K562 (cell line): ENCODE measurements around the gene RAPGEF5. TPM values are rescaled to one million over a fixed set of nuclear protein-coding genes. Genes with fewer than 3 reads are reported as not detected.

Source experiments
- ATAC-seq: fragments of 200-7000 bp; cut with Tn5 transposase; 3 replicates; pipeline ENCODE4 v1.9.1; 2020; ENCODE audit warnings: moderate library complexity
- BruUV-seq: library from RNA; stranded (reverse); fragments of 400-500 nt; replicated peaks from 2 replicates; lab custom pipeline; 2021; lab: Mats Ljungman, UMichigan
- CTCF ChIA-PET: fragments of 300-600 bp; formaldehyde crosslinking; extraction: SDS; loops from one replicate; lab custom pipeline; 2021; ENCODE audit warnings: low intra/inter-chr PET ratio; lab: Yijun Ruan, JAX
- POLR2A ChIA-PET: fragments of 300-600, 350-650 bp; sonication (Branson Sonifier 250); formaldehyde crosslinking; extraction: SDS; loops from one replicate; lab custom pipeline; 2021; ENCODE audit warnings: antibody characterized with exemption, inconsistent platforms; lab: Yijun Ruan, JAX
- DNase-seq, 4 experiments: peaks; one replicate each; pipeline versions ENCODE4 v3.0.0 to v3.0.0-alpha.2; 2011 to 2018; ENCODE audit warnings: low spot score in 3 of 4, mixed read lengths in 3 of 4; ENCODE audit errors: extremely low read depth in 1 of 4
- FAIRE-seq: peaks from 2 replicates; lab custom pipeline; 2011; peaks lifted over from hg19 to GRCh38; lab: Jason Lieb, UNC
- H2AFZ ChIP-seq: 2 replicates; pipeline ENCODE4 v1.6.0; 2011; ENCODE audit warnings: low read depth, low read length, control low read depth, inconsistent platforms
- H3K27ac ChIP-seq: fragments of 200-600 bp; 3 replicates; pipeline ENCODE4 v1.8.0; 2011; ENCODE audit warnings: low read depth, mild to moderate bottlenecking, control low read depth, inconsistent platforms, low read length, moderate library complexity, mixed read lengths; ENCODE audit errors: extremely low read depth
- H3K27me3 ChIP-seq, 2 experiments: fragments of 300-600 bp in 1 of 2; 2 replicates in 1 of 2; 3 replicates in 1 of 2; pipeline versions ENCODE4 v1.6.0 to v1.8.0; 2011; ENCODE audit warnings: inconsistent platforms in 2 of 2, low read length in 2 of 2, mild to moderate bottlenecking in 1 of 2, mixed read lengths in 1 of 2, moderate library complexity in 1 of 2; ENCODE audit not compliant: control insufficient read depth in 2 of 2, insufficient read depth in 2 of 2
- H3K36me3 ChIP-seq: fragments of 300-600 bp; 3 replicates; pipeline ENCODE4 v1.8.0; 2011; ENCODE audit warnings: mild to moderate bottlenecking, low read length, inconsistent platforms; ENCODE audit not compliant: control insufficient read depth, insufficient read depth
- H3K4me1 ChIP-seq, 2 experiments: fragments of 200-600 bp in 1 of 2; replicated peaks in 1 of 2; 2 replicates in 1 of 2; 3 replicates in 1 of 2; pipeline versions ENCODE4 v1.5.1 to v1.8.0; 2011; ENCODE audit warnings: inconsistent platforms in 2 of 2, low read length in 2 of 2, mild to moderate bottlenecking in 1 of 2, mixed read lengths in 1 of 2, moderate library complexity in 1 of 2; ENCODE audit not compliant: control insufficient read depth in 2 of 2, insufficient read depth in 2 of 2
- H3K4me2 ChIP-seq: 2 replicates; pipeline ENCODE4 v1.6.1; 2011; ENCODE audit warnings: low read length, control low read depth, inconsistent platforms, mixed read lengths; ENCODE audit not compliant: insufficient read depth
- H3K4me3 ChIP-seq: fragments of 200-600 bp; sonication (generic), shearing (Covaris generic); 2 replicates; pipeline ENCODE4 v1.5.1; 2016; ENCODE audit warnings: control low read depth, inconsistent platforms
- H3K79me2 ChIP-seq: fragments of 200-600 bp; 3 replicates; pipeline ENCODE4 v1.8.0; 2011; ENCODE audit warnings: low read length, inconsistent platforms; ENCODE audit not compliant: control insufficient read depth, insufficient read depth
- H3K9ac ChIP-seq, 2 experiments: 2 replicates each; pipeline versions ENCODE4 v1.6.0 to v1.6.1; 2011; ENCODE audit warnings: low read depth in 2 of 2, low read length in 2 of 2, control low read depth in 1 of 2, inconsistent platforms in 1 of 2, mild to moderate bottlenecking in 1 of 2, mixed read lengths in 1 of 2; ENCODE audit not compliant: insufficient read depth in 1 of 2
- H3K9me1 ChIP-seq: one replicate; pipeline ENCODE4 v1.6.0; 2011; ENCODE audit warnings: inconsistent platforms, mild to moderate bottlenecking, low read length, moderate library complexity; ENCODE audit not compliant: control insufficient read depth, insufficient read depth
- H3K9me3 ChIP-seq: replicated peaks from 2 replicates; pipeline ENCODE4 v1.5.1; 2011; ENCODE audit warnings: low read depth, low read length, inconsistent platforms; ENCODE audit not compliant: control insufficient read depth, insufficient read depth
- H4K20me1 ChIP-seq: replicated peaks from 2 replicates; pipeline ENCODE4 v1.6.1; 2011; ENCODE audit warnings: low read length, inconsistent platforms, mixed read lengths; ENCODE audit not compliant: control insufficient read depth, insufficient read depth
- CBFB ChIP-seq: sonication (generic); formaldehyde crosslinking; IDR thresholded peaks from 2 replicates; pipeline ENCODE4 v1.4.0; 2020; ENCODE audit warnings: mild to moderate bottlenecking, missing genetic modification reagents
- ETV1 ChIP-seq: fragments of 450-650 bp; conservative IDR thresholded peaks from 2 replicates; pipeline ENCODE4 v1.6.1; 2016; ENCODE audit warnings: missing genetic modification characterization, control low read depth, low read depth, missing compliant biosample characterization
- ETV5 ChIP-seq: sonication (generic); formaldehyde crosslinking; IDR thresholded peaks from 2 replicates; pipeline ENCODE4 v1.4.0; 2020; ENCODE audit warnings: low read depth, mild to moderate bottlenecking, missing genetic modification reagents
- KDM5B ChIP-seq: fragments of 200-600 bp; sonication (generic); IDR thresholded peaks from 2 replicates; pipeline ENCODE4 v1.6.1; 2012; ENCODE audit warnings: low read depth, mild to moderate bottlenecking, moderate library complexity, low read length, control low read depth, inconsistent platforms; ENCODE audit not compliant: insufficient replicate concordance
- MCM2 ChIP-seq: fragments of 450-650 bp; IDR thresholded peaks from 2 replicates; pipeline ENCODE4 v1.6.1; 2017; ENCODE audit warnings: low read depth, mild to moderate bottlenecking
- NFE2L1 ChIP-seq: fragments of 450-650 bp; IDR thresholded peaks from 2 replicates; pipeline ENCODE4 v1.6.1; 2016; ENCODE audit warnings: missing genetic modification characterization, low read depth, mild to moderate bottlenecking, missing compliant biosample characterization, moderate library complexity, borderline replicate concordance
- POLR2H ChIP-seq: IDR thresholded peaks from 2 replicates; pipeline ENCODE4 v1.6.1; 2016; ENCODE audit warnings: missing genetic modification characterization, low read depth, mild to moderate bottlenecking, control low read depth, missing compliant biosample characterization, moderate library complexity
- PTRF ChIP-seq: fragments of 450-650 bp; IDR thresholded peaks from 2 replicates; pipeline ENCODE4 v1.6.1; 2016; ENCODE audit warnings: mild to moderate bottlenecking, missing genetic modification characterization, missing compliant biosample characterization
- PYGO2 ChIP-seq: fragments of 450-650 bp; IDR thresholded peaks from 2 replicates; pipeline ENCODE4 v1.6.1; 2016; ENCODE audit warnings: mild to moderate bottlenecking, missing genetic modification characterization, moderate library complexity, missing compliant biosample characterization
- SNRNP70 ChIP-seq: fragments of 200-400 bp; formaldehyde crosslinking; optimal IDR thresholded peaks from 2 replicates; pipeline ENCODE3; 2017; ENCODE audit warnings: low read depth, low read length
- ZNF217 ChIP-seq: sonication (generic); formaldehyde crosslinking; IDR thresholded peaks from 2 replicates; pipeline ENCODE4 v1.8.0; 2022; ENCODE audit warnings: mild to moderate bottlenecking, missing genetic modification reagents
- ZNF507 ChIP-seq: conservative IDR thresholded peaks from 2 replicates; pipeline ENCODE4 v1.6.1; 2017; ENCODE audit warnings: missing genetic modification characterization, missing compliant biosample characterization
- WGBS: fragments of 100-300 bp; shearing (Covaris generic); methylation state at CpG from one replicate; pipeline ENCODE4 v1.1.6; 2016; ENCODE audit warnings: low coverage, mixed read lengths; ENCODE audit not compliant: insufficient coverage; ENCODE audit errors: missing lambda C conversion rate; 5-methylcytosine and 5-hydroxymethylcytosine counted together
- in situ Hi-C: fragments of 300-500 bp; cut with MboI; formaldehyde crosslinking; loops from 4 replicates; pipeline ENCODE4 v1.15.0; 2018; ENCODE audit warnings: inconsistent platforms, mixed read lengths
- intact Hi-C: fragments of 100-400 bp; cut with micrococcal nuclease; formaldehyde crosslinking; loops from 2 replicates; pipeline ENCODE4 v1.14.2; 2022
- polyA plus RNA-seq, 8 experiments: library from polyadenylated mRNA; depleted of rRNA in 4 of 8; stranded (reverse) in 5 of 8; unstranded in 3 of 8; fragments of >200 nt; fragmentation: Nextera tagmentation in 2 of 8; fragmentation: Illumina TruSeq in 1 of 8; extraction: Ambion mirVana in 2 of 8; extraction: Trizol in 1 of 8; gene quantifications; 2 replicates each; pipeline versions ENCODE4 v1.2.1 to v1.2.3, GENCODE V29; 2011 to 2014; ENCODE audit warnings: inconsistent platforms in 1 of 8, missing spikeins in 1 of 8
- total RNA-seq, 7 experiments: library from RNA; depleted of rRNA in 6 of 7; stranded (reverse); fragments of >200 nt in 6 of 7; fragmentation: Illumina TruSeq in 2 of 7; extraction: Trizol in 2 of 7; gene quantifications; 2 replicates each; pipeline versions ENCODE4 v1.2.1 to v1.2.3, GENCODE V29; 2011 to 2021; ENCODE audit warnings: low replicate concordance in 1 of 7
- TF ChIP-seq, protein P1 (sequence below): fragments of 450-650 bp; formaldehyde crosslinking; IDR thresholded peaks from 2 replicates; pipeline ENCODE4 v1.4.0; 2020; ENCODE audit warnings: mild to moderate bottlenecking
- TF ChIP-seq, protein P2 (sequence below): fragments of 250-450 bp; sonication (Bioruptor Pico); IDR thresholded peaks from 2 replicates; pipeline ENCODE4 v1.9.0; 2021; ENCODE audit warnings: mild to moderate bottlenecking
- TF ChIP-seq, protein P3 (sequence below), 2 experiments: IDR thresholded peaks; 2 replicates each; pipeline ENCODE4 v1.6.1; 2011; ENCODE audit warnings: borderline replicate concordance in 1 of 2, control low read depth in 1 of 2, low read depth in 1 of 2, low read length in 1 of 2, mild to moderate bottlenecking in 1 of 2, mixed read lengths in 1 of 2, moderate library complexity in 1 of 2; ENCODE audit not compliant: insufficient read depth in 1 of 2, insufficient read length in 1 of 2, poor library complexity in 1 of 2, severe bottlenecking in 1 of 2; ENCODE audit errors: extremely low read depth in 1 of 2

Gene RAPGEF5
- total and polyA plus RNA-seq, 9 of the 15 experiments (the other 6 are each of a cell fraction or from before 2014, with no cell fraction given), result 0.39 to 2.0 (median 1.1) TPM

DNA sequence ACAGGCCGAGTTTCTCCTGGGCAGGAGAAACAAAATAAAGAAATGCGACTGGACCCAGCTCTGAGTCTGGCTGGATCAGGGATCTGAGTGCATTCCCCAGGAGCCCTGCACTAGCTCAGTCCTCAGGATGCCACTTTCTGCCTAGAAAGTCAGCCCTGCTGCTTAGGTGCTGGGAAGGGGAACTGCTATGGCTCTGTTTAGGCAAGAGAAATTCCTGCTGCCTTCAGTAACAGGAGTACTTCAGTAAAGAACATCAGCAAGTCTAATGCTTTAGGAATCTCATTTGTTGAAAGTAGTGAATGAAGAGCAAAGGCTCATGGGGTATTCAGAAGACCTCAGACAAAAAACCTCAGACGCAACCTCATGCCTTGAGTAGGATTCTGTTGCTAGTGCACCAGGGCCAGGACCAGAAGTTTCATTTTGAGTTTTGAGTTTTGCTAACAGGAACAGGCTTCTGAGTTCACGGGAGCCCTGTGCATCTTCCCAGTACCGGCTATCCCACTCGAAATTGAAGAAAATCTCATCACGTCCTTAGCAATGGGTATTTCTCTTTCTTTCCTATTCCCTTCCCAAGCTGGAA is 240.4 kb downstream of the RAPGEF5 start:
- H3K36me3 ChIP-seq, result no peaks in the 10 kb centered on the region
- no peaks in the 10 kb centered on the region for H4K20me1 ChIP-seq
- TF ChIP-seq ZNF217, result no peak
- TF ChIP-seq, protein P1, sequence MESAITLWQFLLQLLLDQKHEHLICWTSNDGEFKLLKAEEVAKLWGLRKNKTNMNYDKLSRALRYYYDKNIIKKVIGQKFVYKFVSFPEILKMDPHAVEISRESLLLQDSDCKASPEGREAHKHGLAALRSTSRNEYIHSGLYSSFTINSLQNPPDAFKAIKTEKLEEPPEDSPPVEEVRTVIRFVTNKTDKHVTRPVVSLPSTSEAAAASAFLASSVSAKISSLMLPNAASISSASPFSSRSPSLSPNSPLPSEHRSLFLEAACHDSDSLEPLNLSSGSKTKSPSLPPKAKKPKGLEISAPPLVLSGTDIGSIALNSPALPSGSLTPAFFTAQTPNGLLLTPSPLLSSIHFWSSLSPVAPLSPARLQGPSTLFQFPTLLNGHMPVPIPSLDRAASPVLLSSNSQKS, result no peak
- no peak for TF ChIP-seq ETV1 (tag)
- TF ChIP-seq, protein P2, sequence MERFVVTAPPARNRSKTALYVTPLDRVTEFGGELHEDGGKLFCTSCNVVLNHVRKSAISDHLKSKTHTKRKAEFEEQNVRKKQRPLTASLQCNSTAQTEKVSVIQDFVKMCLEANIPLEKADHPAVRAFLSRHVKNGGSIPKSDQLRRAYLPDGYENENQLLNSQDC, result no peak
- TF ChIP-seq CBFB (CRISPR knock-in tag), result no peak
- TF ChIP-seq NFE2L1, result no peak
- no peak for TF ChIP-seq PTRF (tag)
- TF ChIP-seq MCM2, result no peak
- no peak for TF ChIP-seq KDM5B
- TF ChIP-seq, protein P3, sequence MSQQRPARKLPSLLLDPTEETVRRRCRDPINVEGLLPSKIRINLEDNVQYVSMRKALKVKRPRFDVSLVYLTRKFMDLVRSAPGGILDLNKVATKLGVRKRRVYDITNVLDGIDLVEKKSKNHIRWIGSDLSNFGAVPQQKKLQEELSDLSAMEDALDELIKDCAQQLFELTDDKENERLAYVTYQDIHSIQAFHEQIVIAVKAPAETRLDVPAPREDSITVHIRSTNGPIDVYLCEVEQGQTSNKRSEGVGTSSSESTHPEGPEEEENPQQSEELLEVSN (IDR thresholded peaks at IDR 0.05; ENCODE audit: borderline replicate concordance in 1 of 2, extremely low read depth in 1 of 2, insufficient read depth in 1 of 2, insufficient read length in 1 of 2, low read depth in 1 of 2, low read length in 1 of 2, poor library complexity in 1 of 2, severe bottlenecking in 1 of 2), result no peak
- TF ChIP-seq SNRNP70, result no peak
- TF ChIP-seq PYGO2 (tag), result no peak
- no peak for TF ChIP-seq ZNF507 (tag)
- TF ChIP-seq POLR2H (tag), result no peak
- TF ChIP-seq ETV5 (CRISPR knock-in tag), result no peak
- H3K9ac ChIP-seq, result no peak overlapping the region
- no peaks in the 10 kb centered on the region for H3K9me3 ChIP-seq
- FAIRE-seq (no peak), DNase-seq (no peak), ATAC-seq (no peak)
- CTCF ChIA-PET, result no interaction called here
- H3K27me3 ChIP-seq, result peaks cover 2 to 6% of the 10 kb centered on the region in 2 experiments; a peak in 2 of 5 replicates
- no peak overlapping the region for H2AFZ ChIP-seq
- H3K4me1 ChIP-seq, result peaks cover 2 to 5% of the 10 kb centered on the region in 2 experiments; a peak in 3 of 5 replicates
- no peak overlapping the region for H3K4me2 ChIP-seq
- H3K4me3 ChIP-seq, result no peak overlapping the region
- no TSS peak for BruUV-seq
- WGBS, result 20% methylated on average over 7 of the region's 7 CpGs
- intact Hi-C loops, result no loop called here
- H3K27ac ChIP-seq, result no peak overlapping the region
- no peaks in the 10 kb centered on the region for H3K79me2 ChIP-seq
- in situ Hi-C loops, result loop anchor here (10.0 to 25.0 kb wide), 2 partner anchors 178 to 621 kb away; partner anchors contain the start of gene IL6
- no peaks in the 10 kb centered on the region for H3K9me1 ChIP-seq
- POLR2A ChIA-PET, result no interaction called here
